DMS 273 (cell line): ENCODE data around the gene GPR146.

Source experiments
- DNase-seq: peaks from one replicate; lab custom pipeline; 2025; ENCODE audit not compliant: unreplicated experiment; lab: John Stamatoyannopoulos, UW

Gene GPR146

GRCh38 chr7:1090686-1091643, 46.6 kb downstream of the GPR146 start:
- DNase-seq = no peak

- no peak for DNase-seq
These were observed 47.3 kb downstream of the GPR146 start for GRCh38 chr7:1091644-1092027.

- no peak for DNase-seq
These were observed 47.9 kb downstream of the GPR146 start for GRCh38 chr7:1092161-1092632.

- DNase-seq = no peak
These were observed 48.6 kb downstream of the GPR146 start for GRCh38 chr7:1092806-1093501.

GRCh38 chr7:1093502-1093843, 49.1 kb downstream of the GPR146 start:
- DNase-seq = no peak

GRCh38 chr7:1093916-1094508, 49.7 kb downstream of the GPR146 start:
- DNase-seq = no peak

GRCh38 chr7:1094870-1095269, 50.5 kb downstream of the GPR146 start:
- no peak for DNase-seq

- no peak for DNase-seq
These were observed 51.3 kb downstream of the GPR146 start for GRCh38 chr7:1095621-1096155.

GRCh38 chr7:1096156-1097119, 52.1 kb downstream of the GPR146 start:
- DNase-seq = peak; percentile 46

GRCh38 chr7:1097120-1097504, 52.8 kb downstream of the GPR146 start:
- no peak for DNase-seq

GRCh38 chr7:1098243-1099153, 54.2 kb downstream of the GPR146 start:
- no peak for DNase-seq

- DNase-seq = no peak
These were observed 54.8 kb downstream of the GPR146 start for GRCh38 chr7:1099154-1099542.

GRCh38 chr7:1099637-1100036, 55.3 kb downstream of the GPR146 start:
- no peak for DNase-seq

GRCh38 chr7:1100386-1100785, 56.0 kb downstream of the GPR146 start:
- DNase-seq = no peak

GRCh38 chr7:1100834-1101562, 56.7 kb downstream of the GPR146 start:
- DNase-seq = no peak

- no peak for DNase-seq
These were observed 57.5 kb downstream of the GPR146 start for GRCh38 chr7:1101563-1102431.

- DNase-seq = no peak
These were observed 58.9 kb downstream of the GPR146 start for GRCh38 chr7:1103009-1103788.
